ENCODE results near the gene NHLH1.

NHLH1 gene

DNA sequence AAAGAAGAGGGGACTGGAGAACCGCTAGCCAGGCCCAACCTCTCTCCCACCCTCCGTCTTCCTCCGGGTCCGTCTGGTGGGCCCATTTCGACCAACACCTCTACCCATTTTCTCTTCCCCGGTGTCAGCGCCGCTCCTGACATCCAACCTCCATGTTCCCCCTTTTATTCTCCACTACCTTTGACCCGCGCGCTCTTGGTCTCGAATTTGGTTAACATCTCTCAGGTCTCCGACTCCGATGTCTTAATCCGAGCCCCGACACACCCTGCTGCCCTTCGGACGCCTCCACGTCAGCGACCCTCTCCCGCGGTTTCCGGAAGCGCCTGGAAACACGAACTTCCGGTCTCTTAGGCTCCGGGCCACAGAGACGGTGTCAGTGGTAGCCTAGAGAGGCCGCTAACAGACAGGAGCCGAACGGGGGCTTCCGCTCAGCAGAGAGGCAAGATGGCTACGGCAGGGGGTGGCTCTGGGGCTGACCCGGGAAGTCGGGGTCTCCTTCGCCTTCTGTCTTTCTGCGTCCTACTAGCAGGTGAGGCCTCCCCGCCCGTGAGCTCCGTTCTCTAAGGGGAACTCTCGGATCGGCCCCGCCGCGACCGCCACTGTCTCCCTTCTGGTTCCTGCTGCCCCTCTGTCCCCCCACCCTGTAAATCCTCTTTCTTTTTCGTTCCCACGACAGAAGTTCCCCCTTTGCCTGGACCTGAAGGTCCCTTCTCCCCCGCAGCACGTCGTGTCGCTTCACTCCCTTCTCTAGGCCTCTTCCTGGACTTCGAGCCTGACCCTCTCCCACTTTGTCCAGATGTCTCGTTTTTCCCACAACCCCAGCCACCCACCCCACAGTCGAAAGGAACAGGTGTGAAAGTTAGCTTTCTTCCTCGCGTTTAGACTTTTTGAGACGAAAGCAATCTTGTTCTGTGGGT lies 23.7 kb upstream of the NHLH1 start, which contains the start of the genes COPA and NCSTN:
Gene COPA, minus strand, starts transcription at position 298 of the 917 bp plus-strand sequence. Its CDS starts 80 bp downstream, at position 218.
Gene NCSTN, plus strand, starts transcription at position 431 of the 917 bp plus-strand sequence. Its CDS starts 14 bp downstream, at position 445.
- Histone ChIP-seq H3K4me3 (ENCODE audit: extremely low read depth, insufficient read depth, low read length, poor library complexity, severe bottlenecking) (peak within 1 kb of the TSS; percentile 73), H3K9me3 (ENCODE audit: control insufficient read depth, low read length) (no peaks in the 10 kb centered on the region), H3K36me3 (ENCODE audit: control insufficient read depth, insufficient read depth, low read length) (peaks cover 63% of the 10 kb centered on the region), H3K4me1 (ENCODE audit: control insufficient read depth, insufficient read depth, low read length, poor library complexity, severe bottlenecking) (peaks cover 13% of the 10 kb centered on the region), H3K27ac (ENCODE audit: low read depth, low read length, severe bottlenecking) (peak within 1 kb of the TSS; percentile 86)
- WGBS, 2 experiments (ENCODE audit: insufficient coverage in 2 of 2): 0 to 1% methylated on average over 47 to 51 of the region's 58 CpGs

DNA sequence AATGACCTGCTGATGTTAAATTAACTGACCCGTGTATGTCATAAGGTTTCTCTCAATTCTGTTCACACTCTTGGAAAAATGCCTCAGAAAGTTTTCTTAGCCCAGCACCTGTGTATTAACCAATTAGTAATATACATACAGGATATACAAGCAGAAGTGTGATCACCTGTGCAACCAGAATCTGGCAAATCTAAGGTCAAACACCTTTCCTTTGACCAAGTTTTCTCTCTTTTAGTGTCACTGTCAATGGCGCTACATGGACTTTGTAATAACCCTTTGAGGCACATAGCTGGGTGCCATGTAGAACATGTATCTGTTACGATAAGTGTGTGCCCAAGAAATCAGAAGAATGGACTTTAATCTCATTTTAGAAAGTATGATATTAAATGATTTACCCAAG lies 22.6 kb upstream of the NHLH1 start:
- peak overlapping the region; percentile 73 for H3K4me3 ChIP-seq (ENCODE audit: extremely low read depth, insufficient read depth, low read length, poor library complexity, severe bottlenecking)
- H3K36me3 ChIP-seq (ENCODE audit: control insufficient read depth, insufficient read depth, low read length): peaks cover 61% of the 10 kb centered on the region
- WGBS, 2 experiments (ENCODE audit: insufficient coverage in 2 of 2): 80 to 100% methylated on average over 1 to 3 of the region's 3 CpGs
- H3K9me3 ChIP-seq (ENCODE audit: control insufficient read depth, low read length): no peaks in the 10 kb centered on the region
- no peak overlapping the region for H3K27ac ChIP-seq (ENCODE audit: low read depth, low read length, severe bottlenecking)
- peaks cover 13% of the 10 kb centered on the region for H3K4me1 ChIP-seq (ENCODE audit: control insufficient read depth, insufficient read depth, low read length, poor library complexity, severe bottlenecking)

DNA sequence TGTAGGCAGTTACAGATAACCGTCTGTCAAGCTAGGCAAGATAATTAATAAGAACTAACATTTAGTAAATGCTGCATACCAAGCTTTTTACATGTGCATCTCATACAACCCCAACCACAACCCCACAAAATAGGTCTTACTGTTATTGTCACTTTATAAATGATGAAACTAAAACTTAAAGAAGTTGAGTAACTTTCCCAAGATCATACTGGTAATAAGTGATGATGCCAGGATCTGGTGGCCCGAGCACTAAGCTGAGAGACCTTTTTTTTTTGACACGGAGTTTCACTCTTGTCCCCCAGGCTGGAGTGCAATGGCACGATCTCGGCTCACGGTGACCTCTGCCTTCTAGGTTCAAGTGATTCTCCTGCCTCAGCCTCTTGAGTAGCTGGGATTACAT lies 21.9 kb upstream of the NHLH1 start:
- Histone ChIP-seq H3K36me3 (ENCODE audit: control insufficient read depth, insufficient read depth, low read length) (peaks cover 61% of the 10 kb centered on the region), H3K27ac (ENCODE audit: low read depth, low read length, severe bottlenecking) (no peak overlapping the region), H3K4me3 (ENCODE audit: extremely low read depth, insufficient read depth, low read length, poor library complexity, severe bottlenecking) (no peak overlapping the region), H3K9me3 (ENCODE audit: control insufficient read depth, low read length) (no peaks in the 10 kb centered on the region), H3K4me1 (ENCODE audit: control insufficient read depth, insufficient read depth, low read length, poor library complexity, severe bottlenecking) (peaks cover 13% of the 10 kb centered on the region)
- WGBS, 2 experiments (ENCODE audit: insufficient coverage in 2 of 2): 94 to 96% methylated on average over 5 of the region's 6 CpGs

DNA sequence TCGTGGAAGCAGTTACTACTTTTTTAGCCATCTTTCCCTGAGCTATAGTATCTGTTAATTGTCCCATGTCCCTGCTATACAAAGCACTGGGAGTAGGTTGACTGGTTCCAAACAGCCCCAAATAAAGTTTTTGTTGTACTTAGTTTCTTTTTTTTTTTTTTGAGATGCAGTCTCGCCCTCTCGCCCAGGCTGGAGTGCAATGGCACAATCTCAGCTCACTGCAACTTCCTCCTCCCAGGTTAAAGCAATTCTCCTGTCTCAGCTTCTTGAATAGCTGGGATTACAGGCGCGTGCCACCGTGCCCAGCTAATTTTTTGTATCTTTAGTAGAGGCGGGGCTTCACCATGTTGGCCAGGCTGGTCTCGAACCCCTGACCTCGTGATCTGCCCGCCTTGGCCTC lies 20.4 kb upstream of the NHLH1 start:
- 91 to 98% methylated on average over 5 to 8 of the region's 10 CpGs for WGBS, 2 experiments (ENCODE audit: insufficient coverage in 2 of 2)
- peaks cover 68% of the 10 kb centered on the region for H3K36me3 ChIP-seq (ENCODE audit: control insufficient read depth, insufficient read depth, low read length)
- no peaks in the 10 kb centered on the region for H3K9me3 ChIP-seq (ENCODE audit: control insufficient read depth, low read length)
- H3K4me3 ChIP-seq (ENCODE audit: extremely low read depth, insufficient read depth, low read length, poor library complexity, severe bottlenecking): no peak overlapping the region
- H3K4me1 ChIP-seq (ENCODE audit: control insufficient read depth, insufficient read depth, low read length, poor library complexity, severe bottlenecking): peaks cover 6% of the 10 kb centered on the region
- no peak overlapping the region for H3K27ac ChIP-seq (ENCODE audit: low read depth, low read length, severe bottlenecking)

DNA sequence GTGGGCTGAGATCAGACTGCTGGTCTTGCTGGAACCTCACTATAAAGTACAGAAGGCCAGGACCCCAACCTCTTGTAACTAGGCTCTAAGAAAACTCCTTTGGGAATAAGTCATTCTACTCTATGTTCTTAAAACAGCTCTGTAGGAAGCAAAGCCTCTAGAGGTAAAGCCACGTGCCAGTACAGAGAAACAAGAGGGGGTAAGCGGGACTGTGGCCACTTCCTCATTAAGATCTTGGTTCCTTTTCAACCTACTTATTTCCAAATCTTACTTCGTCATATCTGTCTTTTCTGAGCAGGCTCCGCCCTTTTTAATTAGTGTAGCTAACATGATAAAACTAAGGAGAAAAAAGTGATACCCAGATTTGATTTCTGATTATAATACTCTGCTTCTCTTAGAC lies 19.9 kb upstream of the NHLH1 start:
- Histone ChIP-seq H3K36me3 (ENCODE audit: control insufficient read depth, insufficient read depth, low read length) (peaks cover 72% of the 10 kb centered on the region), H3K27ac (ENCODE audit: low read depth, low read length, severe bottlenecking) (no peak overlapping the region), H3K4me1 (ENCODE audit: control insufficient read depth, insufficient read depth, low read length, poor library complexity, severe bottlenecking) (peaks cover 6% of the 10 kb centered on the region), H3K4me3 (ENCODE audit: extremely low read depth, insufficient read depth, low read length, poor library complexity, severe bottlenecking) (no peak overlapping the region), H3K9me3 (ENCODE audit: control insufficient read depth, low read length) (no peaks in the 10 kb centered on the region)
- 93 to 100% methylated on average over 1 to 2 of the region's 4 CpGs for WGBS, 2 experiments (ENCODE audit: insufficient coverage in 2 of 2)

DNA sequence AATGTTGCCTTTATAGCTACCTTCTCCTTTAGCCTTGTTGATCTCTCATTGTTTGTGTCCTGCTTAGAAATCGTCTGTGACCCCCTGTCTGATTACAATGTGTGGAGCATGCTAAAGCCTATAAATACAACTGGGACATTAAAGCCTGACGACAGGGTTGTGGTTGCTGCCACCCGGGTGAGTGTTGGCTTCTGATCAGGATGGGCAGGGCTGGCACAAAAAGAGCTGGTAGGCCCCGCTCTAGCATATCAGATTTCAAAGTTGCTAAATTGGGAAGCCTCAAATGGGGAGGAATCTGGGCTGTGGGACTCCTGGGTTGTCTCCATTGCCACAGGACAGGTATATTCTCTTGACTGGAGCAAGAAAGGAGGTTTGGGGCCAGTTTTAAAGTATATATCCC lies 15.2 kb upstream of the NHLH1 start:
- no peaks in the 10 kb centered on the region for H3K9me3 ChIP-seq (ENCODE audit: control insufficient read depth, low read length)
- H3K4me3 ChIP-seq (ENCODE audit: extremely low read depth, insufficient read depth, low read length, poor library complexity, severe bottlenecking): no peak overlapping the region
- 93 to 96% methylated on average over 4 of the region's 4 CpGs for WGBS, 2 experiments (ENCODE audit: insufficient coverage in 2 of 2)
- no peak overlapping the region for H3K27ac ChIP-seq (ENCODE audit: low read depth, low read length, severe bottlenecking)
- peaks cover 97% of the 10 kb centered on the region for H3K36me3 ChIP-seq (ENCODE audit: control insufficient read depth, insufficient read depth, low read length)
- H3K4me1 ChIP-seq (ENCODE audit: control insufficient read depth, insufficient read depth, low read length, poor library complexity, severe bottlenecking): no peaks in the 10 kb centered on the region

DNA sequence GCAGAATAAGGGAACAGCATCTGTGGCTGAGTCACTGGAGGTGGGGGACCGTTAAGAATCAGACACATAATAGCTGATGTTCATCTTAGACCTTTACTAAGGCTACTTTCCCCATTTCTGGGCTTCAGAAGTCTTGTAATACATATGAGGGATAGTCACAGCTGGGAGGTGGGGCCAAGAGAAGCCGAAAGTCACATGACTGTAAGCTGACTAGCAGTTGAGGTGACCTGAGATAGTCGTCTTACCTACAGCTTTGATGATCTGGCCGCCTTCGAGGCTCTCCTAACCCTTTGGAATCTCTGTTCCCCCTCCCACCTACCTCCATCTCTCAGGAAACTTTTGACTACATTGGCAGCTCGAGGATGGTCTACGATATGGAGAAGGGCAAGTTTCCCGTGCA lies 14.3 kb upstream of the NHLH1 start:
- no peaks in the 10 kb centered on the region for H3K9me3 ChIP-seq (ENCODE audit: control insufficient read depth, low read length)
- no peak overlapping the region for H3K4me3 ChIP-seq (ENCODE audit: extremely low read depth, insufficient read depth, low read length, poor library complexity, severe bottlenecking)
- no peak overlapping the region for H3K27ac ChIP-seq (ENCODE audit: low read depth, low read length, severe bottlenecking)
- peaks cover 99% of the 10 kb centered on the region for H3K36me3 ChIP-seq (ENCODE audit: control insufficient read depth, insufficient read depth, low read length)
- 92% methylated on average over 5 to 7 of the region's 8 CpGs for WGBS, 2 experiments (ENCODE audit: insufficient coverage in 2 of 2)
- H3K4me1 ChIP-seq (ENCODE audit: control insufficient read depth, insufficient read depth, low read length, poor library complexity, severe bottlenecking): no peaks in the 10 kb centered on the region

DNA sequence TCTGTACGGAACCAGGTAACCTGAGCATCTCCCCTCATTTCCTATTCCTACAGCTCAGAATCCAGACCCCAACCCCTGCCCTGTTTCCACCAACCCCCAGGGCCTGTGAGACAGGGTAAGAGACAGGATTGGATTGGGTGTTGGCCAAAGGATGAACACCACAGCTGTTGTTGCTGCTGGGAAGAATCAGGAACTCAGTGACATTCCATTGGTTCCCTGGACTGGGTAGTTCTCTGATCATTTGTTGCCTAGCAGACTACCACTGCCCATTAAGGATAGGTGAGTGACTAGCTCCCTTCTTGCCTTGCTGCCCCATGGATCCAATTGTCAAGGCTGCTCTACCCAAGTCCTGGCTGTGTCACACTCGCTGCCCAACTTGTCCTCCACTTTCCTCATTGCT lies 13.6 kb upstream of the NHLH1 start:
- H3K9me3 ChIP-seq (ENCODE audit: control insufficient read depth, low read length): no peaks in the 10 kb centered on the region
- H3K27ac ChIP-seq (ENCODE audit: low read depth, low read length, severe bottlenecking): no peak overlapping the region
- 91 to 100% methylated on average over 1 of the region's 2 CpGs for WGBS, 2 experiments (ENCODE audit: insufficient coverage in 2 of 2)
- no peak overlapping the region for H3K4me3 ChIP-seq (ENCODE audit: extremely low read depth, insufficient read depth, low read length, poor library complexity, severe bottlenecking)
- H3K36me3 ChIP-seq (ENCODE audit: control insufficient read depth, insufficient read depth, low read length): peaks cover 99% of the 10 kb centered on the region
- H3K4me1 ChIP-seq (ENCODE audit: control insufficient read depth, insufficient read depth, low read length, poor library complexity, severe bottlenecking): no peaks in the 10 kb centered on the region

DNA sequence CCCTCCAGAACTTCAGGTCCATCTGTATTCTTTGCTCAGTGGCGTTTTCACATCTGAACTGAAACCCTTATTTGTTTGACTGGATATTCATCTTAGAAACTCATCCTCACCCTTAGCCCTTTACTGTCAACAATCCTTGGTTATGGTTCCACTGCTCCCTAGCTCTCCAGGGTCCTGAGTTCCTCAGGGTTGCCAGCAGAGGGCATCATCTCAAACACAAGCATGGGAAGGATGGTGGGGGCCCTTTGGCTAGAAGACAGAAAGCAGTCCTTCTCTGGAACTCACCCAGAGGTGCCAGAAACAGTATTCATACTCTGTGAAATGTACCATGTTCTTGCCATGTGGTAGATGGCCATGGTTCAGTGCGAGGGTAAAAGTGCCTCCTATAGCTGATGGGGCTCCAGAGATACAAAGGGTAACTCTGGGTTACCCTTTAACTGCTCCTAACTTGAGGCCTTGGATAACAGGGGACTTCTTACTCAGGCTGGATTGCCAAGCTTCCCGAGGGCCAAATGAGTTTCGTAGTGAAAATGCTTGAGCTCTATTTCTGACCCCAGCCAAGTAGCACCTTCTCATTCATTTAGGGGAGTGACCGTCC lies 12.4 kb upstream of the NHLH1 start:
- WGBS, 2 experiments (ENCODE audit: insufficient coverage in 2 of 2): 75 to 87% methylated on average over 2 to 4 of the region's 5 CpGs
- Histone ChIP-seq H3K4me1 (ENCODE audit: control insufficient read depth, insufficient read depth, low read length, poor library complexity, severe bottlenecking) (no peaks in the 10 kb centered on the region), H3K9me3 (ENCODE audit: control insufficient read depth, low read length) (no peaks in the 10 kb centered on the region), H3K4me3 (ENCODE audit: extremely low read depth, insufficient read depth, low read length, poor library complexity, severe bottlenecking) (no peak overlapping the region), H3K27ac (ENCODE audit: low read depth, low read length, severe bottlenecking) (no peak overlapping the region), H3K36me3 (ENCODE audit: control insufficient read depth, insufficient read depth, low read length) (peaks cover 97% of the 10 kb centered on the region)

DNA sequence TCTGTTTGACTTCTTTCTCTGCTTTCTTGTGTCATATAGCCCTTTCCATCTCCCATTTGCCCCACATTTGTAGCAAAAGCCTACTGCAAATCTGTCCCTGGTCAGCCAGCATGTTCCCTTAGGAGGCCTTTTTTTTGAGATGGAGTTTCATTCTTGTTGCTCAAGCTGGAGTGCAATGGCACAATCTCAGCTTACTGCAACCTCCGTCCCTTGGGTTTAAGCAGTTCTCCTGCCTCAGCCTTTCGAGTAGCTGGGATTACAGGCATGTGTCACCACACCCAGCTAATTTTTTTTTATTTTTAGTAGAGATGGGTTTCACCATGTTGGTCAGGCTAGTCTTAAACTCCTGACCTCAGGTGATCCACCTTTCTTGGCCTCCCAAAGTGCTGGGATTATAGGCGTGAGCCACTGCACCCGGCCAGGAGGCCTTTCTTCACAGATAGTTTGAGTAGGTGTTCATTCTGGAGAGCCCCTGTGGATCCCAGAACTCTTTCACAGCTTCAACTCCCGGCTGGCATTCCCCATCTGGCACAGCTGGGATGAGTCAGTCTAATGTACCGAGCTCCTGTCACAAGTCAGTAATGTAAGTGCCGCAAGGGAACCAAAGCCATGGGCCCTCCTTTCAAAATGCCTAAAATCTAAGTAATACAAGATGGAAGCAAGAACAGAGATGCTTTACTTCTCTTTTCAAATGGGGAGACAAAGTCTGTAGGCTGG lies 9.4 kb upstream of the NHLH1 start:
- H3K36me3 ChIP-seq (ENCODE audit: control insufficient read depth, insufficient read depth, low read length): peaks cover 84% of the 10 kb centered on the region
- H3K4me3 ChIP-seq (ENCODE audit: extremely low read depth, insufficient read depth, low read length, poor library complexity, severe bottlenecking): no peak overlapping the region
- H3K27ac ChIP-seq (ENCODE audit: low read depth, low read length, severe bottlenecking): no peak overlapping the region
- WGBS, 2 experiments (ENCODE audit: insufficient coverage in 2 of 2): 91 to 92% methylated on average over 4 to 5 of the region's 7 CpGs
- H3K4me1 ChIP-seq (ENCODE audit: control insufficient read depth, insufficient read depth, low read length, poor library complexity, severe bottlenecking): peaks cover 8% of the 10 kb centered on the region
- no peaks in the 10 kb centered on the region for H3K9me3 ChIP-seq (ENCODE audit: control insufficient read depth, low read length)

Data from mesodermal cell (in vitro differentiated cells).